AG04450 (cell line): ENCODE data around the gene GRIA1. TPM values are rescaled to one million over a fixed set of nuclear protein-coding genes. Genes with fewer than 3 reads are reported as not detected.

Experiments
- CTCF ChIA-PET: fragments of 300-600, 350-600 bp; formaldehyde crosslinking; extraction: SDS; loops from one replicate; lab custom pipeline; 2022; ENCODE audit warnings: antibody characterized with exemption, inconsistent platforms; lab: Charles Lee
- POLR2A ChIA-PET: fragments of 350-600 bp; formaldehyde crosslinking; extraction: SDS; loops from one replicate; lab custom pipeline; 2021; ENCODE audit warnings: antibody characterized with exemption, inconsistent platforms; lab: Yijun Ruan, JAX
- DNase-seq: peaks from one replicate; pipeline ENCODE4 v3.0.0-alpha.2; 2011; ENCODE audit warnings: low read depth, low spot score
- H3K27ac ChIP-seq: one replicate; pipeline ENCODE4 v1.5.1; 2012; ENCODE audit warnings: low read depth, low read length, control low read depth
- H3K27me3 ChIP-seq: one replicate; pipeline ENCODE4 v1.6.0; 2012; ENCODE audit warnings: low read length; ENCODE audit not compliant: control insufficient read depth, insufficient read depth
- H3K4me3 ChIP-seq: 2 replicates; pipeline ENCODE4 v1.5.1; 2011; ENCODE audit warnings: mild to moderate bottlenecking, low read depth, low read length, control low read depth
- H3K9me3 ChIP-seq: 2 replicates; pipeline ENCODE4 v1.5.1; 2012; ENCODE audit warnings: low read length; ENCODE audit not compliant: control insufficient read depth, insufficient read depth
- polyA plus RNA-seq: library from polyadenylated mRNA; depleted of rRNA; stranded (reverse); fragments of >200 nt; gene quantifications from 2 replicates; pipeline ENCODE4 v1.2.3, GENCODE V29; 2011
- TF ChIP-seq, protein P1 (sequence below): IDR thresholded peaks from 2 replicates; pipeline ENCODE4 v1.5.1; 2011; ENCODE audit warnings: low read depth, low read length, control low read depth, inconsistent platforms

GRIA1 gene
- polyA plus RNA-seq, 1 experiment: 0.42 TPM

DNA sequence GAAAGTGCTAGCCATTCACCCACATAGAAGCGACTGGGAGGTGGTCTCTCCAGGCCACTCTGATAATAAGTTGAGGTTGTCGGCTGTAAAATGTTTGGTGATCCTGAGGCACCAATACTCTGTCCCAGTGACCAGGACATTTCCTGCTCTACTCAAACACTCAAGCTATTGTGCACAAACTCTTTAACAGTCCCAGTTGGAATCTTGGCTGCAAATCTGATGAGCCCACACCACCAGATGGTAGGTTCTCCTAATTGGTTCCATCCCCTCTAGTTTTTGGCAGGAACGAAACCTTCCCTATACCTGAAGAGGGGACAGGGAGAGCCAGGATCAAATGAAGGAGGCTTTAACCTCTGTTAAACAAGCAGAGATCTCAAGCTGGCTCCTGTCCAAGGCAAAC is 14.3 kb downstream of the GRIA1 start:
- ChIA-PET CTCF (interaction anchor here (2.2 kb wide), 1 partner anchor 8 kb away, joined by 10 read pairs; no protein-coding TSS in a partner anchor), POLR2A (no interaction called here)
- DNase-seq: no peak
- Histone ChIP-seq H3K27me3 (no peaks in the 10 kb centered on the region), H3K27ac (no peak overlapping the region), H3K4me3 (no peak overlapping the region), H3K9me3 (no peaks in the 10 kb centered on the region)
- TF ChIP-seq, protein P1, sequence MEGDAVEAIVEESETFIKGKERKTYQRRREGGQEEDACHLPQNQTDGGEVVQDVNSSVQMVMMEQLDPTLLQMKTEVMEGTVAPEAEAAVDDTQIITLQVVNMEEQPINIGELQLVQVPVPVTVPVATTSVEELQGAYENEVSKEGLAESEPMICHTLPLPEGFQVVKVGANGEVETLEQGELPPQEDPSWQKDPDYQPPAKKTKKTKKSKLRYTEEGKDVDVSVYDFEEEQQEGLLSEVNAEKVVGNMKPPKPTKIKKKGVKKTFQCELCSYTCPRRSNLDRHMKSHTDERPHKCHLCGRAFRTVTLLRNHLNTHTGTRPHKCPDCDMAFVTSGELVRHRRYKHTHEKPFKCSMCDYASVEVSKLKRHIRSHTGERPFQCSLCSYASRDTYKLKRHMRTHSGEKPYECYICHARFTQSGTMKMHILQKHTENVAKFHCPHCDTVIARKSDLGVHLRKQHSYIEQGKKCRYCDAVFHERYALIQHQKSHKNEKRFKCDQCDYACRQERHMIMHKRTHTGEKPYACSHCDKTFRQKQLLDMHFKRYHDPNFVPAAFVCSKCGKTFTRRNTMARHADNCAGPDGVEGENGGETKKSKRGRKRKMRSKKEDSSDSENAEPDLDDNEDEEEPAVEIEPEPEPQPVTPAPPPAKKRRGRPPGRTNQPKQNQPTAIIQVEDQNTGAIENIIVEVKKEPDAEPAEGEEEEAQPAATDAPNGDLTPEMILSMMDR: no peak

DNA sequence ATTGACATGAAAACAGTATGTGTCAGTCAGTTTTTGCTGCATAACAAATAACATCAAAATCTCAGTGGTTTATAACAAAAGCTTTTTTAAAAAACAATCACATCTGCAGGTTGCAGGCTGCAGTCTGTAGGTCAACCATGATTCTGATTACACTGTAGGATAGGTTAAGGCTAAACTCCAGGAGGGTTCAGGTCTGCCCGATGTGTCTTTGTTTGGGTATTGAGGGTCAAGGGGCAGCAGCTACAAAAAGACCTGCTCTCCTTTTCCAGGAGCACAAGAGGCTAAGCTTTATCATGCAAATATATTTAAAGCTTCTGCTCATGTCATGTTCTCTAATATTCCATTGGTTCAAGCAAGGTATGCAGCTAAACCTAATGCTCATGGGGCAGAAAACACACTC is 18.2 kb downstream of the GRIA1 start:
- Histone ChIP-seq H3K27ac (no peak overlapping the region), H3K9me3 (no peaks in the 10 kb centered on the region), H3K4me3 (no peak overlapping the region), H3K27me3 (no peaks in the 10 kb centered on the region)
- TF ChIP-seq, protein P1: no peak
- DNase-seq: no peak
- ChIA-PET CTCF (interaction anchor here (1.3 kb wide), 1 partner anchor 31 kb away, joined by 3 read pairs; no protein-coding TSS in a partner anchor), POLR2A (no interaction called here)

DNA sequence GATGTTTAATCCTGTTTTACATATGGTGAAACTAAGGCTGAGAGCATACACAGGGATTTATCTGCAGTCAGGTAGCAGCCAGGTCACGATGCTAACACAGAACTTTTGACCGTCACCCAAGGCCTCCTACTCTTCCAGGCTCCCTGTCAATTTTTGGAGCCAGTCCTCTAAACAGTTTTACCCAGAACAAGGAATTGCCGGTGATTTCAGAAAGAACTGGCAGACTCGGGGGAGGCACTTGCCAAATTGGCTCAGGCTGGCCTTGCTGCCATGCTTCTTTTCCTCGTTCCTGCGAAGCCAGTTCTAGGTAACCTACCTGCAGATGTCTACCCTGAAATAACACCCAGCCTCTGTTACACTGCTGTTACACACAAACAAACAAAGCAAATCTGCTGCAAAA is 21.2 kb downstream of the GRIA1 start:
- Histone ChIP-seq H3K4me3 (no peak overlapping the region), H3K9me3 (no peaks in the 10 kb centered on the region), H3K27me3 (no peaks in the 10 kb centered on the region), H3K27ac (no peak overlapping the region)
- DNase-seq: no peak
- CTCF ChIA-PET: no interaction called here
- TF ChIP-seq, protein P1: no peak
- POLR2A ChIA-PET: no interaction called here

DNA sequence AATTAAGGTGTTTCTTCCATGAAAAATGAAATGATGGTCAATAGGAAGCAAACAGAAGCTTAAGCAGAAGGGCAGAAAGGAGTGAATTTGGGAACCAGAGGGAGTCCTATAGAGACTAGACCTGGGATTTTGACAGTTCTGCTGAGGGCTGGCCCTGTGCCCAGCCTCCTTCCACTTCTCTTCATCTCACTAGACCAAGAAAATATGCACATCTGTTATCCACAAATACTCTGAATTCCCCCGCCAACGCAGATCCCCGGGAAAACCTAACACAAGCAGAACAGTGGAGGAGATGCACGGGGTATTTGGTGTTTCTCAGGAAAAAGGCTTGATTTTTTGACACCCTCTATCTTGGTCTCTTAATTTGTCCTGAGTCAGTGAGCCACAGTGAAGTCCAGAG is 22.7 kb downstream of the GRIA1 start:
- H3K27ac ChIP-seq: no peak overlapping the region
- TF ChIP-seq, protein P1: no peak
- no peaks in the 10 kb centered on the region for H3K9me3 ChIP-seq
- DNase-seq: peak; percentile 49
- ChIA-PET POLR2A (no interaction called here), CTCF (no interaction called here)
- no peaks in the 10 kb centered on the region for H3K27me3 ChIP-seq
- H3K4me3 ChIP-seq: no peak overlapping the region

DNA sequence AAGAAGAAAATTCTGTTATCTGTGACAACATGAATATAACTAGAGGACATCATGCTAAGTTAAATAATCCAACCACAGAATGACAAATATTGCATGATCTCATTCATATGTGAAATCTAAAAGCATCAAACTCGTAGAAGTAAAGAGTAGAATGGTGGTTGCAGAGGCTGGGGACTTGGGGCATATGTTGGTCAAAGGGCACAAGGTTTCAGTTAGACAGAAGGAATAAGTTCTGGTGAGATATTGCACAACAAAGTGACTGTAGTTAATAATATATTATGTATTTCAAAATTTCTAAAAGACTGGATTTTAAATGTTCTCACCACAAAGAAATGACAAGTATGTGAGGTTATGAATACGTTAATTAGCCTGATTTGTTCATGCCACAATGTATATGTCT is 24.8 kb downstream of the GRIA1 start:
- Histone ChIP-seq H3K27me3 (no peaks in the 10 kb centered on the region), H3K4me3 (no peak overlapping the region), H3K27ac (no peak overlapping the region), H3K9me3 (no peaks in the 10 kb centered on the region)
- POLR2A ChIA-PET: no interaction called here
- CTCF ChIA-PET: no interaction called here
- no peak for DNase-seq
- TF ChIP-seq, protein P1: no peak
